CD1c-positive myeloid dendritic cell (primary cell): ENCODE results near the gene ZNF14.
"Not testable (repeated sequence)": the region's sequence is repeated elsewhere in the genome, so short reads cannot be mapped to it uniquely, and the experiment has no call there.

Experiments used
- DNase-seq: peaks from one replicate; pipeline ENCODE4 v3.0.0-alpha.2; 2016; ENCODE audit errors: extremely low spot score

The ZNF14 gene

DNA sequence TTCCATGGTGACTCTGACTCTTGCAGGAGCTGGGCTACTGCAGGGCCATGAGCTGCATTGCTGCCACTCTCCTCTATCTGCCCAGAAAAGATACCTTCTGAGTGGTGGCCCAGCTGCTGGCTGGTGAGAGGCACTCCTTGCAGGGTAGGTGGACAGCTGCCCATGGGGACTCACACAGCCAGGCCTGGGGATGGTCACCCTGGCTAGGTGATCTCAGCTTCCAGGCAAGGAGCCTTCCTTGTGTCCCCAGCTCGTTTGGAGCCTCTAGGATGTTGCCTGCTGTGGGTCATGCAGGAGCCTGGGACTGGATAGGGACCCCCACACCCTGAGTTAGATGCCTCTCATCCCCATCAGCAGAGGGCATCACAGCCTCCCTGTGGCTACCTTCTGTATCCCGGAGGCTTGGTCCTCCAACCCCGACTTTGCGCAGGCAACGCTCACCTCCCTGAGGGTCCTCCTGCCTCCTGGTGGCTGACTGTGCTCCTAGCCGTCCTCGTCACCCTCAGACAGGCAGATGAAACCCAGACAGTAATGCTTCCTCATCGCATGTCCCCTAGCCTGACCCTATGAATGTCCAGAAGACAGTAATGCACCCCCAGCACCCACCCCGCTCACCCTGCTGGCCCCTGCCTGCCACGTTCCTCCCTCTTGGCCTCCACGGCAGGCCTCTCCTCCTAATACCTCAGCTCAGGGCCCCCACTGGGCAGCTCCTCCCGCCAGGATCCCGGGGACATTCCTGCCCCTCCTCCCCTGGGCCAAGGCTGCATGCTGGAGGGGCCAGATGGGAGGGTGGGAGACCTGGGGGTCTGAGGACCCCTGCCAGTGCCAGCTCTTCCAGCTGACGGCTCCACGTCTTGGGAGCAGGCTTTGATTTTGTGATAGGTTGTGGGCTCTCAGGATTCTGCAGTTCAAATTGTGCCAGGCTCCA lies 13.6 kb upstream of the ZNF14 start:
- DNase-seq: no peak

DNA sequence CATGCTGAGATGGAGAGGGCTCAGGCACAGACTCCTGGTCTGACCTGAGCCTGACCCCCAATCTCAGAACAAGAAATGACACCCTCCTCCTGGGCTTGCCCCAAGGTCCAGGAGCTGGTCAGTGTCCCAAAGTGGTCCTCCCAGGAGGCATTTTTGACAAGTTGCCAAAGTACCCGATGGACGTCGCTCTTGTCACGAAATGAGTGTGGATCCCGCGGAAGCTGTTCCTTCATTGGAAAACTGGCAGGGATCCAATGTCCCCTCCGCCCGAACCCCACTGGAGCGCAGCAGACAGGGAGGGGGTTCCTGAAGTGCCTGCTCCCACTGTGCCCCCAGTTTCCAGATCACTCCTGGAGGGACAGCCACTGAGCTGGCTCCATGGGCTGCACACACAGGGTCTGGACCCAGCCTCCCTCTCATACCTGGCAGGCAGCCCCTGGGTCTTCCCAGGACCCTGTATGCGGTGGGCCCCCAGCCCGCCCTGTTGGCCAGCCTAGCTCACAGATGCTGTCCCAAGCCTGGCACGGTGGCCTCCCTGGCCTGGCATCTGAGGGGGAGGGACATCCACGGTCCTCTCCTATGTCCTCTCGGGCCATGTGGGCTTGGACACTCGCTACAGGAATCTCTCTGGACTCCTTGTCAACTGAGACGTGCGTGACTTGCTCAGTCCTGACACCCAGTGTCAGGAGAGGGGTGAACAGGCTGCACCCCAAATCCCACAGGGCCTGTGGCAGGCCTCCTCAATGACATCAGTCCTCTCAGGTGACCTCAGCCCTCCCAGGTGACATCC lies 12.8 kb upstream of the ZNF14 start:
- DNase-seq: no peak

DNA sequence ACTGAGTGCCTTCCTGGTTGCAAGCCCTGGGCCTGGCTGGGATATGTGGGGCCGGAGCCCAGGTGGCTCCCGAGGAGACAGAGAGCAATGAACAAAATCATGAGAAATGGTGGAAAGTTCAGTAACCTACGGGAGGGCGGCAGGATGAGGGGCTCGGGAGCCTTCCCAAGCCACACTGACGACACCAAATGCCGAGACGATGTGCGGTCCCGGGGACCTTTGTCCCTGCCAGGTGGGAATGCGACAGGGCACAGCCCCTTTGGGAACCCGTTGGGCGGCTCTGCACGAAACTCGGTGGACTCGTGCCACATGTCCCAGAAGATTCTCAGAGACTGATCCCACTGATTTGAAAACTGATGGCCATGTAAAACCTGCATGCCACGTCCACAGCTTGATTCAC lies 11.7 kb upstream of the ZNF14 start:
- DNase-seq: no peak

DNA sequence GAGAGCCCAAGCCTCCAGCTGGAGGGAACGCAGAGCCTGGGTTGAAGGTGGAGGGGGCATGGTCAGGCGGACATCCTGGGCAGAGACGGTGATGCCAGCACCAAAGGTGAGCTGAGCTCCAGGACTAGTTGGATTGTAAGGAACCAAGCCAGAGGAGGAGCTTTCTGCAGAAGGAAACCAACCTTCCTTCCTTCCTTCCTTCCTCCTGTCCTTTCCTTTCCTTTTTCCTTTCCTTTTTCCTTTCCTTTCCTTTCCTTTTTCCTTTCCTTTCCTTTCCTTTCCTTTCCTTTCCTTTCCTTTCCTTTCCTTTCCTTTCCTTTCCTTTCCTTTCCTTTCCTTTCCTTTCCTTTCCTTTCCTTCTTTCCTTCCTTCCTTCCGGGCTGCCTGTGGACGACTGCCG lies 11.0 kb upstream of the ZNF14 start:
- DNase-seq: not testable (repeated sequence)

DNA sequence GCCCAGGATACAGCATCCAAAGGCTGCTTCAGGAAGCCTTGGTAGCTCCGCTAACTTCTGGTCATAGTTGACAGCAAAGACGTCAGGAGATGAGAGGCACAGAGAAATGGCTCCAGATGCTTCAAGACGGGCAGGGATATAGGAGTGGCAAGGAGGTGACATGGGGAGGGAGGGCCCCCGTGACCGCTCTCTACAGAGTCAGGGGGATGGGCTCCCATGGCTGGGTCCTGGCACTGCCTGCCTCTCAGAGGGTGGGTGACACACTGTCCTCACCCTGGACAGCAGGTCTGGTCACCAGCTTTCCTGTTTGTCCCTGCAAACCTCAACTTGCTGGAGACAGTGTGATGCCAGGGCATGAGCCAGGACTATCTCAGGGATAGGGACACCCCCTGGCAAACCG lies 10.3 kb upstream of the ZNF14 start:
- DNase-seq: no peak

DNA sequence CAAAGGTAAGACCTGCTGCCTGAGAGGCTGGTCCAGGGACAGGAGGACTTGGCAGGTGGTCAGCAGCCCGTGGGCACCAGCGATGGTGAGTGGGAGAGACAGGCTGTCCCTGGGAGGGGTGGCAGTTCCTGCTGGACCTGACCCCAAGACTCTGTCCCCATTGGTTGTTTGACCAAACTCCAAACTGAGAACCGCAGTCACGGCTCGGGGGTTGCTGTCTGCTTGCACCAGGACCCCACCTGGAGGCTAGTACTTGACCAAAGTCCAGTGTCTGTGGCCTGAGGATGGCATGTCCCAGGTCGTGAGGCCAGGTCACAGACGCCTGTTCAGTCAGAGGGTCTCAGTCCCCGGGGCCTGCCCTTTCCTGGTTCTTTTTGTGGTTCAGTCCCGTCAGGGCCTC lies 9.9 kb upstream of the ZNF14 start:
- no peak for DNase-seq

DNA sequence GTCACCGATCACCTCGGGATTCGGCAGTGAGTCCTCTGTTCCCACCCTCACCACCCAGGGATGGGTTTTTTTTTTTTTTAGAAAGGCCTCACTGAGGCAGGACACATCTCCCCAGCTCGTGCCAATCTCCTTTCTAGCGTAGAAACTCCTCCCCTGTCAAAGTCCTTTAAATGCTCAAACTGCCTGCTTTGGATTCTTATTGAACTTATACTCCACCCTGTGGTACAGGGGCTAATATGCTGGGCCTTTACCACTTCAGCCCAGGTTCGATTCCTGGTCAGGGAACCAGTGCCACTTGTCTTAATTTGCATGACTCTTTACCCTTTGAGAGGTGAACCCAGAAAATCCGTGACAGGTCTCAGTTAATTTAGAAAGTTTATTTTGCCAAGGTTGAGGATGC lies 8.3 kb upstream of the ZNF14 start:
- no peak for DNase-seq

DNA sequence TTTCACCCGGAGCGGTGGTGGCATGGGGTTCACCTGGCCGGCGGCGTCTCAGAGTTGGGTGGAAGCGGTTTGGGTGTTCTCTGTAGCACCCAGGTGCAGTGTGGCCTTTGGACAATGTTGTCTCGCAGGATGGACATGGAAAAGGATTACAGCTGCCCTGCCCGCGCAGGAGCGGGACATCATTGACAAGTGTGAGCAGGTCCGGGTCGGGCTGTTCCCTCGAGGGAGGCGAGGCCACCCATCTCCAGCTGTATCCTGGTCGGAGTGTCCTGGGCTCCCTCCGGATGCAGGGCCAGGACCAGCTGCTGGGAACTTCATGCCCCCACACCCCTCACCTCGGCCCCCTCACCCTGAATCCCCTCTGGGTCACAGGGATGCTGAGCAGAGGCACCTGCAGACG lies 7.8 kb upstream of the ZNF14 start:
- DNase-seq: no peak

DNA sequence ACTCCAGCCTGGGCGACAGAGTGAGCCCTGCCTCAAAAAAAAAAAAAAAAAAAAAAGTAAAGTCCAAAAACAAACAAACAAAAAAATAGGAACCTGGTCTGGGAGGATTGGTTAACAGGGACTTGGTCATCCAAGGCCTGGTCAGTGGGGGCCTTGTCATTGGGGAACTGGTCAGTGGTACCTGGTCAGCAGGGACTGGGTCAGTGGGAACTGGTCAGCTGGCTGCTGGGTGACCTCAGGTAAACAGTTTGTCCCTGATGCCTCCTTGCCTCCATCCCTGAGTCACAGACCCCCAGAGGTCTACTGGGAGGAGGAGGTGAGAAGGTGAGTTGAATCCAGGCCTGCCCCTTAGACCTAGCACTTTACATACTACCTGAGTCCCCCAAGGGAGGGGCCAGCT lies 5.7 kb upstream of the ZNF14 start:
- no peak for DNase-seq

DNA sequence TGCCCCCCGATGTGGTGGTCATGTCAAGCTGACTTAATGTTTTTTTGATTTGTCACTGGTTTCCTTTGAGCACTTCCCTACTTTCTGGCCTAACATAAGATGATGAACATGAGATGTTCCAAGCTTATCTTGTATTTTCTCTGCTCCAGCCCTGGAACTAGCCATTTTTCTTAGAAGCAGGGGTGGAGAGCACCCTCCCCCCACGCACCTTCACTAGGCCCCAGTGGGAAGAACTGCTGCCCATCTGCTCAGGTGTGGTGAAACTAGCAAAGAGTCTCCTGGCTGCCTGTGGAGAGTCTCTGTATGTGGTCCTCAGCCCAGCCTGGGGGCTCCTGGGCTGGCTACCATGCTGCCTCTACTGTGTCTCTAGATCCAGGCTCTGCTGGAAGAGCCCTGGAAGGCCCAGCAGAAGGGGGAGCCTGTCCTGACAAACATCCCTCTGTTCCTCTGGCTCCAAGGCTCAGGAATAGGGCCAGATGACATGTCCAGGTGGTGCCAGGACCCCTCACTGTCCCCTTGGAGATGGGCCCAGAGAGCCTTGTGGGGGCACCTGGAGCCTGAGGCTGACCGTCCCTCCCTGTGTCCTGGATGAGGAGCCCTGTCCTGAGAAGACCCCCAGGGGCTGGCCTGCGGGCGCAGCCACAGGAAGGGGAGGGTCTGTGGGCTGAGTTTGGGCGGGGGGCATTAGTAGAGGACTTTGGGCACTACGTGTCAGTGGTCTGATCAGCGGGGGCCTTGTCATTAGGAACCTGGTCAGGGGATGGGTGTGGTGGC lies 4.8 kb upstream of the ZNF14 start:
- no peak for DNase-seq

DNA sequence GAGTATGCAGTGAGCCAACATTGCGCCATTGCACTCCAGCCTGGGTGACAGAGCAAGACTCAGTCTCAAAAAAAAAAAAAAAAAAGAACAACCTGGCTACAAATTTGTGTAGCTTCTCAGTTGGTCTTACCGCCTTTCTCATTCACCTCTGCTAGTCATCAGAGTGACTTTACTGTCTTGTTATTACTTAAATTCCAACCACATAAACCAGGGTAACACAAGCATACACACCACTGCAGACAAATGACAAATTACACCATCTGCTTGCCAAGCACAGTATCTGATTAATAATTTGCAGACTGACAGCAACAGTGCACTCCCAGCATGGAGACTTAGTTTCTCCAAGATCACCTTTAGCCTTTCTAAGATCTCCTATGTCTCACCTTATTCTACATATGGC lies 11.0 kb downstream of the ZNF14 start:
- no peak for DNase-seq

DNA sequence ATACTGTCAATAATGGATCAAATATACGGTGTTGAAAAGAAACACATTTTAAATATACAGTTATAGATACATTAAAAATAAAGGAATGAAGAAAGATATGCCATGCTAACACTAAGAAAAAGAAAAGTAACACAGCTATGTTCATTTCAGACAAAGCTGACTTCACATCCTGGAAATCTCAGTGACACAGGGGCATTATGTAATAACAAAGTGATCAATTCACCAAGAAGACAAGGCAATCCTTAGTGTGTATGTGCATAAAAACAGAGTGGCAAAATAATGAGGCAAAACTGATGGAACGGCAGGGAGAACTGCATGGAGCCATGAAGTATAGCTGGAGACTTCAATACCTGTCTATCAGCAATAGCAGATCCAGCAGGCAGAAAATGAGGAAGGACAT lies 13.1 kb downstream of the ZNF14 start:
- DNase-seq: no peak

DNA sequence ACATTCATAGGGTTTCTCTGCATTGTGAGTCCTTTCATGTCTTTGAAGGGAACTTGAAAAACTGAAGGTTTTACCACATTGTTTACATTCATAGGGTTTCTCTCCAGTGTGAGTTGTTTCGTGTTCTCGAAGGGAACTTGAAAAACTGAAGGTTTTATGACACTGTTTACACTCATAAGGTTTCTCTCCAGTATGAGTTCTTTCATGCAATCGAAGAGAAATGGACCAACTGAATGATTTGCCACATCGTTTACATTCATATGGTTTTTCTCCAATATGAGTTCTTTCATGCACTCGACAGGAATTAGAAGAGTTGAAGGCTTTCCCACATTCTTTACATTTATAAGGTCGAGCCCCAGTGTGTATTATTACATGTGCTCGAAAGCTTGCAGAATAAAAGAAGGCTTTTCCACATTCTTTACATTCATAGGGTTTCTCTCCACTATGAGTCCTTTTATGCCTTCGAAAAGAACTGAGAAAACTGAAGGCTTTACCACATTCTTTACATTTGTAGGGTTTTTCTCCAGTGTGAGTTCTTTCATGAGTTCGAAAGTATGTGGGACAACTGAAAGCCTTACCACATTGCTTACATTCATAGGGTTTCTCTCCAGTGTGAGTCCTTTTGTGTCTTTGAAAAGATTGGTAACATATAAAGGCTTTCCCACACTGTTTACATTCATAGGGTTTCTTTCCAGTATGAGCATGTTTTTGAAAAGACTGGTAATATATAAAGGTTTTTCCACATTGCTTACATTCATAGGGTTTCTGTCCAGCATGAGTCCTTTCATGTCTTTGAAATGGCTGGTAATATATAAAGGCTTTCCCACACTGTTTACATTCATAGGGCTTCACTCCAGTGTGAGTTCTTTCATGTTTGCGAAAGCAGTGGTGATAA lies 20.7 kb downstream of the ZNF14 start:
- DNase-seq: no peak

DNA sequence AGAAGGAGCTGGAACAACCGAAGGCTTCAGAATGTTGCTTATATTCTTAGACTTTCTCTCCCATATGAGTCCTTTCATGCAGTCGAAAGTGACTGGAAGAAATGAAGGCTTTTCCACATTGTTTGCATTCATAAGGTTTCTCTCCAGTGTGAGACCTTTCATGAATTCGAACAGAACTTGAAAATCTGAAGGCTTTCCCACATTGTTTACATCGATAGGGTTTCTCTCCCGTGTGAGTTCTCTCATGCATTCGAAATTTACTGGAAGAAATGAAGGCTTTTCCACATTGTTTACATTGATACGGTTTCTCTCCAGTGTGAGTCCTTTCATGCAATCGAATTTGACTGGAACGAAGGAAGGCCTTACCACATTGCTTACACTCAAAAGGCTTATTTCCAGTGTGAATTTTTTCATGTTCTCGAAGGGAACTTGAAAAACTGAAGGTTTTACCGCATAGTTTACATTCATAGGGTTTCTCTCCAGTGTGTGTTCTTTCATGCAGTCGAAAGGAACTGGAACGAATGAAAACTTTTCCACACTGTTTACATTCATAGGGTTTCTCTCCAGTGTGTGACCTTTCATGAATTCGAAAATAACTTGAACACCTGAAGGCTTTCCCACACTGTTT lies 21.5 kb downstream of the ZNF14 start:
- DNase-seq: no peak

DNA sequence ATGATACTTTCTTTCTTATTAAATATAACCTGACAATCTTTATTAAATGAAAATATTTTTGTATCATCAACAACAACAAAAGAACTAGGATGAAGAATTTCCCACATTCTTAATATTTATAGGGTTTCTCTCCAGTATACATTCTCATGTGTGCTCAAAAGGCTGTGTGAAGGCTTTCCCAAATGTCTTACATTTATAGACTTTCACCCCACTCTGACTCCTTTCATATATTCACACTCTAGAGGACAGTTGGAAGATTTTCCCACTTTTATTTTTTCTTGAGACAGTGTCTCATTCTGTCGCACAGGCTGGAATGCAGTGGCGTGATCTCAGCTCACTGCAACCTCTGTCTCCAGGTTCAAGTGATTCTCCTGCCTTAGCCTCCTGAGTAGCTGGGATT lies 22.4 kb downstream of the ZNF14 start:
- DNase-seq: no peak

DNA sequence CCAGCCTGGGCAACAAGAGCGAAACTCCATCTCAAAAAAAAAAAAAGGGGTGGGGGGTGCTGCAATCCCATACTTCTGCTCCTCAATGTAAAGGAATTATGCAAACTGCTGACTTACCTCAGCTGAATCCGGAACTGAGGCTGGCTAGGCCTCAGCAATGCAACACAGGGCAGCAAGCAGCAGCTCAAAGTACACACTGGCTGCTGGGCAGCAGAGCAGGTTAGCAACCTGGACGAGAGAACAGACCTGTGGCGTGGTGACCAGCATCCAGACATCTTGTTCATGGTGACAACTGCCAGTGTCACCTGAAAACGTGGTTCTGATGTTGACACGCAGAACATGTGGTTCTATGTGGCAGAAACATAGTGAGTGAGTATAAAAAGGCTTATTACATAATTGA lies 28.1 kb downstream of the ZNF14 start:
- DNase-seq: no peak

DNA sequence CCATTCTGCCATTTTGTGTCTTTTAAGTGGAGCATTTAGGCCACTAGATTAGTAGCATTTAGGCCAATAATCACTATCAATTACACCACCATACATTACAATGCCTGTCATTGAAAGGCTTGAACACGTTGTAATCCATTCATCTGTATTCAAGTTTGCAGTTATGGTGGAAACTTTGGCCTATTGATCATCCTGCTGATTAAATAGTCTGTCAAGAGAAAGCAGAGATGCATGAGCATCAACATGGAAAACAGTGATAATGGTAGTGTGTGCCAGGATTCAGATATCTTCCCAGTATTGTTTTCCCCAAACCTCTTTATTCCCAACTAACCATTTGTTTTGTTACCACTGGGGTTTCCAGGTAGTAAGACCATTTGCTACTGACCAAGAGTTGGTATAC lies 32.4 kb downstream of the ZNF14 start:
- not testable (repeated sequence) for DNase-seq

DNA sequence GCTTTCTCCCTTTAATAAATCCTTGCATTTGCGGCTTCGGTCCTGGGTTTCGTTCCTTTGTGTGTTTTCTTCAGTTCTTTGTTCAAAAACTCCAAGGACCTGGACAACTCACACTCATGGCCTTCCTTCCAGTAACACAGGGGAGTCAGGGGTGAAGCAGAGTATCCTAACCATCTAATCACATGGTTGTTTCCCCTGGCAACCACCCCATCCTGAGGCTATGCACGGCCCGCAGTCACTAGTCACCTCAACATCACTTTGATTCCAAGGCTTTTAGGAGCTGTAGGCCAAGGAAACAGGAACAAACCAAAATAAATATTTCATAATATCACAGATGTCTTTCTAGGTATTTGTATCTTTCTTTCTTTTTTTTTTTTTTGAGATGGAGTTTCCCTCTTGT lies 35.3 kb downstream of the ZNF14 start:
- DNase-seq: no peak

DNA sequence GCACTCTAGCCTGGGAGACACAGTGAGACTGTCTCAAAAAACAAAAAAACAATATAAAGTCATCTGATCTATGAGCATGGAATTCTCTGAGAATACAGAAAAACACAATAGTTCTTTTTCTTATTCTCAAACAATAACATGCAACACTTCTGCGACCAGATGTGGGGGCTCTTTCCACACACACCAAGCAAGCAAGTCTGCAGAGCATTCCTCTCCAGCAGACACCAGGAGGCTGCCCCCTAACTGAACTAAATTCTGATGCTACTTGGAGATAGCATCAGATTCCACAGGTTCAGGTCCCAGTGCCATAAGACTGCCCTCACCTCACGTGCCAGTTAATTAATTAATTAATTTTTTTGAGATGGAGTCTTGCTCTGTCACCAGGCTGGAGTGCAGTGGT lies 36.5 kb downstream of the ZNF14 start:
- no peak for DNase-seq

DNA sequence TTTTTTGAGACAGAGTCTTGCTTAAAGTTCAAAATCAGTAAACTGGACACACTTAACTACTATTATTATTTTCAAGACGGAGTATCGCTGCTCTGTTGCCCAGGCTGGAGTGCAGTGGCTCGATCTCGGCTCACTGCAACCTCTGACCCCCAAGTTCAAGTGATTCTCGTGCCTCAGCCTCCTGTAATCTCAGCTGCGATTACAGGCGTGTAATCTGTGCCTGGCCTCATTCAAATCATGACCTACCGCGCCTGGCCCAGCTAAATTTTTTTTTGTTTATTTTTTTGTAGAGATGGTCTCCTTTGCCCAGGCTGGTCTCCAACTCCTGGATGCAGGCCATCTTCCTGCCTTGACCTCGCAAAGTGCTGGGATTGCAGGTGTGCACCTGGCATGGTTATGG lies 41.2 kb downstream of the ZNF14 start:
- no peak for DNase-seq

DNA sequence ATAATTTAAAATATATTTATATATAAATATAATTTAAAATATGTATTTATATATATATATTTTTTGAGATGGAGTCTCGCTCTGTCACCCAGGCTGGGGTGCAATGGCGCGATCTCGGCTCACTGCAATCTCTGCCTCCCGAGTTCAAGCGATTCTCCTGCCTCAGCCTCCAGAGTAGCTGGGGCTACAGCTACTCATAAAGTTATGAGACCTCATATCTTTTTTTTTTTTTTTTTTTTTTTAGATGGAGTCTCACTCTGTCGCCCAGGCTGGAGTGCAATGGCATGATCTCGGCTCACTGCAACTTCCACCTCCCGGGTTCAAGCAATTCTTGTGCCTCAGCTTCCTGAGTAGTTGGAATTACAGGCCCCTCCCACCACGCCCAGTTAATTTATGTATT lies 43.9 kb downstream of the ZNF14 start:
- DNase-seq: not testable (repeated sequence)
